ENCODE data around the gene FARP2.
A peak's percentile ranks its signal among the peaks of the same experiment; 100 is the strongest.
"Not testable (repeated sequence)": the region's sequence is repeated elsewhere in the genome, so short reads cannot be mapped to it uniquely, and the experiment has no call there.

Gene FARP2

GRCh38 chr2:241522477-241522876 is 166.4 kb downstream of the FARP2 start:
- H3K4me3 ChIP-seq (ENCODE audit: low read depth, low read length): no peak overlapping the region
- H3K36me3 ChIP-seq (ENCODE audit: control insufficient read depth, insufficient read depth, low read length): no peaks in the 10 kb centered on the region
- no peak overlapping the region for H3K9ac ChIP-seq
- H3K4me1 ChIP-seq: no peaks in the 10 kb centered on the region
- TF ChIP-seq, protein P1, sequence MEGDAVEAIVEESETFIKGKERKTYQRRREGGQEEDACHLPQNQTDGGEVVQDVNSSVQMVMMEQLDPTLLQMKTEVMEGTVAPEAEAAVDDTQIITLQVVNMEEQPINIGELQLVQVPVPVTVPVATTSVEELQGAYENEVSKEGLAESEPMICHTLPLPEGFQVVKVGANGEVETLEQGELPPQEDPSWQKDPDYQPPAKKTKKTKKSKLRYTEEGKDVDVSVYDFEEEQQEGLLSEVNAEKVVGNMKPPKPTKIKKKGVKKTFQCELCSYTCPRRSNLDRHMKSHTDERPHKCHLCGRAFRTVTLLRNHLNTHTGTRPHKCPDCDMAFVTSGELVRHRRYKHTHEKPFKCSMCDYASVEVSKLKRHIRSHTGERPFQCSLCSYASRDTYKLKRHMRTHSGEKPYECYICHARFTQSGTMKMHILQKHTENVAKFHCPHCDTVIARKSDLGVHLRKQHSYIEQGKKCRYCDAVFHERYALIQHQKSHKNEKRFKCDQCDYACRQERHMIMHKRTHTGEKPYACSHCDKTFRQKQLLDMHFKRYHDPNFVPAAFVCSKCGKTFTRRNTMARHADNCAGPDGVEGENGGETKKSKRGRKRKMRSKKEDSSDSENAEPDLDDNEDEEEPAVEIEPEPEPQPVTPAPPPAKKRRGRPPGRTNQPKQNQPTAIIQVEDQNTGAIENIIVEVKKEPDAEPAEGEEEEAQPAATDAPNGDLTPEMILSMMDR (IDR thresholded peaks at IDR 0.05): no peak
- no peaks in the 10 kb centered on the region for H3K9me3 ChIP-seq (ENCODE audit: control insufficient read depth, low read length)
- peak overlapping the region; percentile 4 for H2AFZ ChIP-seq
- no peaks in the 10 kb centered on the region for H3K27me3 ChIP-seq (ENCODE audit: control insufficient read depth, insufficient read depth, low read length)
- H3K27ac ChIP-seq: no peak overlapping the region
- H3K4me2 ChIP-seq (ENCODE audit: low read length): peak overlapping the region; percentile 36
- no peaks in the 10 kb centered on the region for H3K79me2 ChIP-seq

DNA sequence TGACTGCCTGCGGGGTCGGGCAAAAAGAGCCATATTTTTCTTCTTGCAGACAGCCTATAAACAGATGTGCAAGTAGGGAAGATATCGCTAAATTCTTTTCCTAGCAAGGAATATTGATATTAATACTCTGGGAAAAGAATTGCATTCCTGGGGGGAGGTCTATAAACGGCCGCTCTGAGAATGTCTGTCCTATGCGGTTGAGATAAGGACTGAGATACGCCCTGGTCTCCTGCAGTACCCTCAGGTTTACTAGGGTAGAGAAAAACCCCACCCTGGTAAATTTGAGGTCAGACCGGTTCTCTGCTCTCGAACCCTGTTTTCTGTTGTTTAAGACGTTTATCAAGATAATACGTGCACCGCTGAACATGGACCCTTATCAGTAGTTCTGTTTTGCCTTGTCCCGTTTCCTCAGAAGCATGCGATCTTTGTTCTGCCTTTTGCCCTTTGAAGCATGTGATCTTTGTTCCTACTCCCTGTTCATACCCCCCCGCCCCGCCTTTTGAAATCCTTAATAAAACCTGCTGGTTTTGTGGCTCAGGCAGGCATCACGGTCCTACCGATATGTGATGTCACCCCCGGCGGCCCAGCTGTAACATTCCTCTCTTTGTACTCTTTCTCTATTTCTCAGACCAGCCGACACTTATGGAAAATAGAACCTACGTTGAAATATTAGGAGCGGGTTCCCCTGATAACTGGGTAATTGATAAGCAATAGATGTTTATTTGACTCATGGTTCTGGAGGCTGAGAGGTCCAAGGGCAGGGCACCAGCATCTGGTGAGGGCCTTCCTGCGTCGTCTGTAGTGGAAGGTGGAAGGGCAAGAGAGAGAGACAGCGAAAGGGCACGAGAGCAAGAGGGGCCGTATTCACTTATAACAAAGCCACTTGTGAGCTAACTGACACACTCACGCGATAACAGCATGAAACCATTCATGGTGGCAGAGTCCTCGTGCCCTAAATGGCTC is 170.0 kb downstream of the FARP2 start:
- H3K4me2 ChIP-seq (ENCODE audit: low read length); H2AFZ ChIP-seq; H3K4me1 ChIP-seq; H3K4me3 ChIP-seq (ENCODE audit: low read depth, low read length); H3K27me3 ChIP-seq (ENCODE audit: control insufficient read depth, insufficient read depth, low read length); H3K27ac ChIP-seq; H3K9me3 ChIP-seq (ENCODE audit: control insufficient read depth, low read length); H3K79me2 ChIP-seq; H3K36me3 ChIP-seq (ENCODE audit: control insufficient read depth, insufficient read depth, low read length); H3K9ac ChIP-seq: not testable (repeated sequence)

GRCh38 chr2:241530571-241530970 is 174.5 kb downstream of the FARP2 start:
- Histone ChIP-seq H3K27ac (no peak overlapping the region), H3K36me3 (ENCODE audit: control insufficient read depth, insufficient read depth, low read length) (no peaks in the 10 kb centered on the region), H3K79me2 (no peaks in the 10 kb centered on the region), H3K9ac (no peak overlapping the region), H3K27me3 (ENCODE audit: control insufficient read depth, insufficient read depth, low read length) (no peaks in the 10 kb centered on the region), H3K4me3 (ENCODE audit: low read depth, low read length) (no peak overlapping the region), H2AFZ (no peak overlapping the region), H3K4me1 (no peaks in the 10 kb centered on the region), H3K9me3 (ENCODE audit: control insufficient read depth, low read length) (no peaks in the 10 kb centered on the region), H3K4me2 (ENCODE audit: low read length) (no peak overlapping the region)
- TF ChIP-seq, protein P1 (IDR thresholded peaks at IDR 0.05): no peak

- Histone ChIP-seq H2AFZ (no peak overlapping the region), H3K9ac (no peak overlapping the region), H3K27me3 (ENCODE audit: control insufficient read depth, insufficient read depth, low read length) (no peaks in the 10 kb centered on the region), H3K9me3 (ENCODE audit: control insufficient read depth, low read length) (no peaks in the 10 kb centered on the region), H3K27ac (no peak overlapping the region), H3K4me2 (ENCODE audit: low read length) (no peak overlapping the region), H3K4me1 (no peaks in the 10 kb centered on the region), H3K36me3 (ENCODE audit: control insufficient read depth, insufficient read depth, low read length) (no peaks in the 10 kb centered on the region), H3K4me3 (ENCODE audit: low read depth, low read length) (no peak overlapping the region), H3K79me2 (no peaks in the 10 kb centered on the region)
- TF ChIP-seq, protein P1 (IDR thresholded peaks at IDR 0.05): no peak
Measured at GRCh38 chr2:241531161-241531722, 175.2 kb downstream of the FARP2 start.

DNA sequence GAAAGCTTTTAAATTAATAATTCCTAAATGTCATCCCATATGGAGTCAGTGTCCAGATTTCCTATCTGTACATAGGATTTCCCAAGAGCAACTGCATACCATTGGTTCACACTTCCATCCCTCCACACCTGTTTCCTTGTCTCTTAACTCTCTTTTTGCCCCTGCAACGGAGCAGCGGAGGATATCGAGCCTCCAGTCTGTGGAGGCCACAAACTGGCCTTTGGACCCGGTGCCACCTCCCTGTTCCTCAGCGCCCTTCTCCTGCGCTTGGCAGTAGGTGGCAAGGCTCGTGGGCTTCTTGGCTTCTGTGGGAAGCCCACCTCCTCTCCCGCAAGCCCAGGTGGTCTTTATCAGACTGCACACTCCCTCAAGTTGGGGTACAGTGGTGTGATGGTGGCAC is 176.1 kb downstream of the FARP2 start:
- Histone ChIP-seq H3K4me3 (ENCODE audit: low read depth, low read length) (no peak overlapping the region), H2AFZ (no peak overlapping the region), H3K9ac (no peak overlapping the region), H3K27ac (no peak overlapping the region), H3K36me3 (ENCODE audit: control insufficient read depth, insufficient read depth, low read length) (no peaks in the 10 kb centered on the region), H3K4me2 (ENCODE audit: low read length) (no peak overlapping the region), H3K9me3 (ENCODE audit: control insufficient read depth, low read length) (no peaks in the 10 kb centered on the region), H3K79me2 (no peaks in the 10 kb centered on the region), H3K4me1 (no peaks in the 10 kb centered on the region), H3K27me3 (ENCODE audit: control insufficient read depth, insufficient read depth, low read length) (no peaks in the 10 kb centered on the region)
- TF ChIP-seq, protein P1 (IDR thresholded peaks at IDR 0.05): no peak

Data from parathyroid adenoma (tissue), 2 donors.